Brain microvascular endothelial cell (primary cell): ENCODE data around the gene PRR20E.
"Not testable (repeated sequence)": the region's sequence is repeated elsewhere in the genome, so short reads cannot be mapped to it uniquely, and the experiment has no call there.

Experiments
- DNase-seq: peaks from one replicate; pipeline ENCODE4 v3.0.0-alpha.2; 2020
- H3K27ac ChIP-seq: fragments of 250-450 bp; sonication (Bioruptor Pico); 2 replicates; pipeline ENCODE4 v1.5.1; 2020; ENCODE audit warnings: mild to moderate bottlenecking, moderate library complexity
- H3K27me3 ChIP-seq: fragments of 250-450 bp; sonication (Bioruptor Pico); replicated peaks from 2 replicates; pipeline ENCODE4 v1.5.1; 2020; ENCODE audit warnings: mild to moderate bottlenecking
- H3K36me3 ChIP-seq: fragments of 250-450 bp; sonication (Bioruptor Pico); replicated peaks from 2 replicates; pipeline ENCODE4 v1.5.1; 2020; ENCODE audit warnings: mild to moderate bottlenecking
- H3K4me3 ChIP-seq: 2 replicates; pipeline ENCODE4 v1.5.1; 2011; ENCODE audit warnings: low read depth, mild to moderate bottlenecking, control low read depth, low read length, moderate library complexity
- CTCF ChIP-seq: IDR thresholded peaks from 2 replicates; pipeline ENCODE4 v1.5.1; 2011; ENCODE audit warnings: low read depth, mild to moderate bottlenecking, moderate library complexity, low read length, control low read depth, inconsistent platforms; ENCODE audit errors: missing control alignments
- in situ Hi-C: cut with HindIII; loops from 2 replicates; pipeline ENCODE4 v1.10.0; 2017; ENCODE audit warnings: low sequenced_read_pairs, low pct_ligation_motif_present

The PRR20E gene

GRCh38 chr13:57166897-57167296, at the start of gene PRR20E:
Gene PRR20E (plus strand): TSS chr13:57167197. CDS start chr13:57167584, 387 bp downstream.
- H3K27me3 ChIP-seq, in situ Hi-C loops, H3K36me3 ChIP-seq, DNase-seq, H3K4me3 ChIP-seq, H3K27ac ChIP-seq: not testable (repeated sequence)

- no peak overlapping the region for H3K4me3 ChIP-seq
- no peak overlapping the region for H3K27ac ChIP-seq
- DNase-seq: no peak
- H3K36me3 ChIP-seq: no peaks in the 10 kb centered on the region
- no peak for TF ChIP-seq CTCF
- no peaks in the 10 kb centered on the region for H3K27me3 ChIP-seq
- in situ Hi-C loops: no loop called here
These were observed 43.3 kb upstream of the PRR20E start for GRCh38 chr13:57123681-57124080.

GRCh38 chr13:57128909-57129308, 38.1 kb upstream of the PRR20E start:
- Histone ChIP-seq H3K27ac (no peak overlapping the region), H3K36me3 (no peaks in the 10 kb centered on the region), H3K27me3 (no peaks in the 10 kb centered on the region), H3K4me3 (no peak overlapping the region)
- in situ Hi-C loops: no loop called here
- DNase-seq: no peak
- TF ChIP-seq CTCF: no peak

GRCh38 chr13:57136093-57136492, 30.9 kb upstream of the PRR20E start:
- no peak for TF ChIP-seq CTCF
- no peaks in the 10 kb centered on the region for H3K36me3 ChIP-seq
- in situ Hi-C loops: no loop called here
- H3K27ac ChIP-seq: no peak overlapping the region
- H3K4me3 ChIP-seq: no peak overlapping the region
- DNase-seq: no peak
- H3K27me3 ChIP-seq: no peaks in the 10 kb centered on the region

- Histone ChIP-seq H3K27ac (no peak overlapping the region), H3K27me3 (no peaks in the 10 kb centered on the region), H3K4me3 (no peak overlapping the region), H3K36me3 (no peaks in the 10 kb centered on the region)
- DNase-seq: no peak
- in situ Hi-C loops: no loop called here
- no peak for TF ChIP-seq CTCF
These were observed 29.4 kb upstream of the PRR20E start for GRCh38 chr13:57137585-57137984.

GRCh38 chr13:57138988-57139387, 28.0 kb upstream of the PRR20E start:
- no peak for TF ChIP-seq CTCF
- H3K27me3 ChIP-seq: no peaks in the 10 kb centered on the region
- in situ Hi-C loops: no loop called here
- no peaks in the 10 kb centered on the region for H3K36me3 ChIP-seq
- DNase-seq: no peak
- H3K27ac ChIP-seq: no peak overlapping the region
- no peak overlapping the region for H3K4me3 ChIP-seq

- H3K4me3 ChIP-seq, H3K36me3 ChIP-seq, DNase-seq, in situ Hi-C loops, H3K27ac ChIP-seq, H3K27me3 ChIP-seq: not testable (repeated sequence)
These were observed 27.2 kb upstream of the PRR20E start for GRCh38 chr13:57139781-57140180.

- H3K36me3 ChIP-seq, H3K4me3 ChIP-seq, in situ Hi-C loops, DNase-seq, H3K27ac ChIP-seq, H3K27me3 ChIP-seq: not testable (repeated sequence)
These were observed 26.6 kb upstream of the PRR20E start, which contains the start of gene PRR20A for GRCh38 chr13:57140235-57140968. Gene PRR20A (plus strand): TSS chr13:57140918. CDS start chr13:57141305, 387 bp downstream.

GRCh38 chr13:57147188-57147587, 19.8 kb upstream of the PRR20E start, which contains the start of gene PRR20B:
Gene PRR20B (plus strand): TSS chr13:57147488. CDS start chr13:57147875, 387 bp downstream.
- H3K27ac ChIP-seq, DNase-seq, H3K27me3 ChIP-seq, H3K36me3 ChIP-seq, in situ Hi-C loops, H3K4me3 ChIP-seq: not testable (repeated sequence)
